K562 (cell line): ENCODE data around the gene FAM162B. TPM values are rescaled to one million over a fixed set of nuclear protein-coding genes. Genes with fewer than 3 reads are reported as not detected.

Experiments
- ATAC-seq: fragments of 200-7000 bp; cut with Tn5 transposase; 3 replicates; pipeline ENCODE4 v1.9.1; 2020; ENCODE audit warnings: moderate library complexity
- Bru-seq: library from RNA; stranded (reverse); fragments of 400-500 nt; gene quantifications from one replicate; lab custom pipeline; 2021; lab: Mats Ljungman, UMichigan
- BruChase-seq, 2 experiments: library from RNA; stranded (reverse); fragments of 400-500 nt; gene quantifications; one replicate each; lab custom pipeline; 2021; lab: Mats Ljungman, UMichigan
- BruUV-seq: library from RNA; stranded (reverse); fragments of 400-500 nt; replicated peaks from 2 replicates; lab custom pipeline; 2021; lab: Mats Ljungman, UMichigan
- CTCF ChIA-PET: fragments of 300-600 bp; formaldehyde crosslinking; extraction: SDS; loops from one replicate; lab custom pipeline; 2021; ENCODE audit warnings: low intra/inter-chr PET ratio; lab: Yijun Ruan, JAX
- POLR2A ChIA-PET: fragments of 300-600, 350-650 bp; sonication (Branson Sonifier 250); formaldehyde crosslinking; extraction: SDS; loops from one replicate; lab custom pipeline; 2021; ENCODE audit warnings: antibody characterized with exemption, inconsistent platforms; lab: Yijun Ruan, JAX
- DNase-seq, 4 experiments: peaks; one replicate each; pipeline versions ENCODE4 v3.0.0 to v3.0.0-alpha.2; 2011 to 2018; ENCODE audit warnings: low spot score in 3 of 4, mixed read lengths in 3 of 4; ENCODE audit errors: extremely low read depth in 1 of 4
- FAIRE-seq: peaks from 2 replicates; lab custom pipeline; 2011; peaks lifted over from hg19 to GRCh38; lab: Jason Lieb, UNC
- H2AFZ ChIP-seq: 2 replicates; pipeline ENCODE4 v1.6.0; 2011; ENCODE audit warnings: low read depth, low read length, control low read depth, inconsistent platforms
- H3K27ac ChIP-seq: fragments of 200-600 bp; 3 replicates; pipeline ENCODE4 v1.8.0; 2011; ENCODE audit warnings: low read depth, mild to moderate bottlenecking, control low read depth, inconsistent platforms, low read length, moderate library complexity, mixed read lengths; ENCODE audit errors: extremely low read depth
- H3K27me3 ChIP-seq, 2 experiments: fragments of 300-600 bp in 1 of 2; 2 replicates in 1 of 2; 3 replicates in 1 of 2; pipeline versions ENCODE4 v1.6.0 to v1.8.0; 2011; ENCODE audit warnings: inconsistent platforms in 2 of 2, low read length in 2 of 2, mild to moderate bottlenecking in 1 of 2, mixed read lengths in 1 of 2, moderate library complexity in 1 of 2; ENCODE audit not compliant: control insufficient read depth in 2 of 2, insufficient read depth in 2 of 2
- H3K36me3 ChIP-seq: fragments of 300-600 bp; 3 replicates; pipeline ENCODE4 v1.8.0; 2011; ENCODE audit warnings: mild to moderate bottlenecking, low read length, inconsistent platforms; ENCODE audit not compliant: control insufficient read depth, insufficient read depth
- H3K4me1 ChIP-seq, 2 experiments: fragments of 200-600 bp in 1 of 2; replicated peaks in 1 of 2; 2 replicates in 1 of 2; 3 replicates in 1 of 2; pipeline versions ENCODE4 v1.5.1 to v1.8.0; 2011; ENCODE audit warnings: inconsistent platforms in 2 of 2, low read length in 2 of 2, mild to moderate bottlenecking in 1 of 2, mixed read lengths in 1 of 2, moderate library complexity in 1 of 2; ENCODE audit not compliant: control insufficient read depth in 2 of 2, insufficient read depth in 2 of 2
- H3K4me2 ChIP-seq: 2 replicates; pipeline ENCODE4 v1.6.1; 2011; ENCODE audit warnings: low read length, control low read depth, inconsistent platforms, mixed read lengths; ENCODE audit not compliant: insufficient read depth
- H3K4me3 ChIP-seq: fragments of 200-600 bp; sonication (generic), shearing (Covaris generic); 2 replicates; pipeline ENCODE4 v1.5.1; 2016; ENCODE audit warnings: control low read depth, inconsistent platforms
- H3K79me2 ChIP-seq: fragments of 200-600 bp; 3 replicates; pipeline ENCODE4 v1.8.0; 2011; ENCODE audit warnings: low read length, inconsistent platforms; ENCODE audit not compliant: control insufficient read depth, insufficient read depth
- H3K9ac ChIP-seq, 2 experiments: 2 replicates each; pipeline versions ENCODE4 v1.6.0 to v1.6.1; 2011; ENCODE audit warnings: low read depth in 2 of 2, low read length in 2 of 2, control low read depth in 1 of 2, inconsistent platforms in 1 of 2, mild to moderate bottlenecking in 1 of 2, mixed read lengths in 1 of 2; ENCODE audit not compliant: insufficient read depth in 1 of 2
- H3K9me1 ChIP-seq: one replicate; pipeline ENCODE4 v1.6.0; 2011; ENCODE audit warnings: inconsistent platforms, mild to moderate bottlenecking, low read length, moderate library complexity; ENCODE audit not compliant: control insufficient read depth, insufficient read depth
- H3K9me3 ChIP-seq: replicated peaks from 2 replicates; pipeline ENCODE4 v1.5.1; 2011; ENCODE audit warnings: low read depth, low read length, inconsistent platforms; ENCODE audit not compliant: control insufficient read depth, insufficient read depth
- H4K20me1 ChIP-seq: replicated peaks from 2 replicates; pipeline ENCODE4 v1.6.1; 2011; ENCODE audit warnings: low read length, inconsistent platforms, mixed read lengths; ENCODE audit not compliant: control insufficient read depth, insufficient read depth
- RBM25 ChIP-seq: fragments of 200-400 bp; formaldehyde crosslinking; IDR thresholded peaks from 2 replicates; pipeline ENCODE4 v1.6.1; 2018; ENCODE audit warnings: low read length, low read depth, moderate library complexity; ENCODE audit not compliant: severe bottlenecking
- WGBS: fragments of 100-300 bp; shearing (Covaris generic); methylation state at CpG from one replicate; pipeline ENCODE4 v1.1.6; 2016; ENCODE audit warnings: low coverage, mixed read lengths; ENCODE audit not compliant: insufficient coverage; ENCODE audit errors: missing lambda C conversion rate; 5-methylcytosine and 5-hydroxymethylcytosine counted together
- in situ Hi-C: fragments of 300-500 bp; cut with MboI; formaldehyde crosslinking; loops from 4 replicates; pipeline ENCODE4 v1.15.0; 2018; ENCODE audit warnings: inconsistent platforms, mixed read lengths
- intact Hi-C: fragments of 100-400 bp; cut with micrococcal nuclease; formaldehyde crosslinking; loops from 2 replicates; pipeline ENCODE4 v1.14.2; 2022
- long read RNA-seq, 3 experiments: library from polyadenylated mRNA in 2 of 3; library from RNA in 1 of 3; unstranded in 2 of 3; stranded (forward) in 1 of 3; transcript quantifications; one replicate each; pipeline ENCODE4 v2.0.0, GENCODE V29; 2019 to 2022
- polyA minus RNA-seq, 3 experiments: library from RNA; depleted of rRNA, polyadenylated mRNA; stranded (reverse); fragments of >200 nt; gene quantifications; 2 replicates each; pipeline ENCODE4 v1.2.3, GENCODE V29; 2011
- polyA plus RNA-seq, 8 experiments: library from polyadenylated mRNA; depleted of rRNA in 4 of 8; stranded (reverse) in 5 of 8; unstranded in 3 of 8; fragments of >200 nt; fragmentation: Nextera tagmentation in 2 of 8; fragmentation: Illumina TruSeq in 1 of 8; extraction: Ambion mirVana in 2 of 8; extraction: Trizol in 1 of 8; gene quantifications; 2 replicates each; pipeline versions ENCODE4 v1.2.1 to v1.2.3, GENCODE V29; 2011 to 2014; ENCODE audit warnings: inconsistent platforms in 1 of 8, missing spikeins in 1 of 8
- total RNA-seq, 7 experiments: library from RNA; depleted of rRNA in 6 of 7; stranded (reverse); fragments of >200 nt in 6 of 7; fragmentation: Illumina TruSeq in 2 of 7; extraction: Trizol in 2 of 7; gene quantifications; 2 replicates each; pipeline versions ENCODE4 v1.2.1 to v1.2.3, GENCODE V29; 2011 to 2021; ENCODE audit warnings: low replicate concordance in 1 of 7
- TF ChIP-seq, protein P1 (sequence below): sonication (generic); formaldehyde crosslinking; IDR thresholded peaks from 2 replicates; pipeline ENCODE4 v1.8.1; 2023; ENCODE audit warnings: mild to moderate bottlenecking, missing genetic modification reagents

The FAM162B gene
- not detected in 2 replicates for total RNA-seq (2011; cell fraction: chromatin; rRNA removed; ENCODE audit: low replicate concordance)
- total RNA-seq (2011; cell fraction: nucleolus; rRNA removed), result not detected in 2 replicates
- total RNA-seq (2011; cell fraction: nucleoplasm; rRNA removed), result not detected in 2 replicates
- total RNA-seq (2014; rRNA removed) (not detected in 2 replicates), total RNA-seq (2014; rRNA removed; fragmentation: Illumina TruSeq; extraction: Trizol) (not detected in 2 replicates), total RNA-seq (2015; rRNA removed; fragmentation: Illumina TruSeq; extraction: Trizol) (not detected in 2 replicates), total RNA-seq (2021) (not detected in 2 replicates), polyA plus RNA-seq (2011; rRNA removed) (not detected in 2 replicates), polyA plus RNA-seq (2014; fragmentation: Illumina TruSeq; extraction: Trizol) (not detected in 2 replicates), polyA plus RNA-seq (2014; fragmentation: Nextera tagmentation; extraction: Ambion mirVana) (not detected), polyA plus RNA-seq (2014; rRNA removed) (not detected in 2 replicates), polyA minus RNA-seq (2011; rRNA and poly(A)+ RNA removed) (not detected in 2 replicates), Bru-seq, nascent RNA (not detected), BruChase-seq, experiment 1, labeled RNA remaining after a 2-hour chase (not detected), BruChase-seq, experiment 2, labeled RNA remaining after a 6-hour chase (not detected)
- polyA plus RNA-seq (2011; cell fraction: cytosol; rRNA removed), result not detected in 2 replicates
- not detected in 2 replicates for polyA plus RNA-seq (2011; cell fraction: nucleus; rRNA removed)
- not detected in 2 replicates for polyA plus RNA-seq (2012)
- polyA minus RNA-seq (2011; cell fraction: cytosol; rRNA and poly(A)+ RNA removed), result not detected in 2 replicates
- polyA minus RNA-seq (2011; cell fraction: nucleus; rRNA and poly(A)+ RNA removed), result not detected in 2 replicates
- long read RNA-seq, experiment 1, result 0 reads
- long read RNA-seq, experiment 2, result 0 reads
- long read RNA-seq, experiment 3, result 0 reads

- Histone ChIP-seq H3K4me1 (peaks cover 0 to 4% of the 10 kb centered on the region in 2 experiments; a peak in 1 of 5 replicates), H3K4me3 (no peak within 1 kb of the TSS), H3K27me3 (no peaks in the 10 kb centered on the region), H4K20me1 (no peaks in the 10 kb centered on the region), H3K9me1 (no peaks in the 10 kb centered on the region), H3K27ac (no peak within 1 kb of the TSS), H3K79me2 (no peaks in the 10 kb centered on the region), H3K4me2 (no peak within 1 kb of the TSS), H3K9ac (no peak within 1 kb of the TSS), H3K36me3 (no peaks in the 10 kb centered on the region), H3K9me3 (no peaks in the 10 kb centered on the region), H2AFZ (no peak within 1 kb of the TSS)
- TF ChIP-seq, protein P1, sequence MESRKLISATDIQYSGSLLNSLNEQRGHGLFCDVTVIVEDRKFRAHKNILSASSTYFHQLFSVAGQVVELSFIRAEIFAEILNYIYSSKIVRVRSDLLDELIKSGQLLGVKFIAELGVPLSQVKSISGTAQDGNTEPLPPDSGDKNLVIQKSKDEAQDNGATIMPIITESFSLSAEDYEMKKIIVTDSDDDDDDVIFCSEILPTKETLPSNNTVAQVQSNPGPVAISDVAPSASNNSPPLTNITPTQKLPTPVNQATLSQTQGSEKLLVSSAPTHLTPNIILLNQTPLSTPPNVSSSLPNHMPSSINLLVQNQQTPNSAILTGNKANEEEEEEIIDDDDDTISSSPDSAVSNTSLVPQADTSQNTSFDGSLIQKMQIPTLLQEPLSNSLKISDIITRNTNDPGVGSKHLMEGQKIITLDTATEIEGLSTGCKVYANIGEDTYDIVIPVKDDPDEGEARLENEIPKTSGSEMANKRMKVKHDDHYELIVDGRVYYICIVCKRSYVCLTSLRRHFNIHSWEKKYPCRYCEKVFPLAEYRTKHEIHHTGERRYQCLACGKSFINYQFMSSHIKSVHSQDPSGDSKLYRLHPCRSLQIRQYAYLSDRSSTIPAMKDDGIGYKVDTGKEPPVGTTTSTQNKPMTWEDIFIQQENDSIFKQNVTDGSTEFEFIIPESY (CRISPR knock-in tag), result peak; percentile 48
- no peak for TF ChIP-seq RBM25
- DNase-seq (no peak), ATAC-seq (no peak), FAIRE-seq (no peak)
- CTCF ChIA-PET, result no interaction called here
- in situ Hi-C loops (no loop called here), intact Hi-C loops (no loop called here)
- WGBS, result 82% methylated on average over 47 of the region's 89 CpGs
- no TSS peak for BruUV-seq
- POLR2A ChIA-PET, result no interaction called here
Observed at GRCh38 chr6:116764961-116765841, at the start of gene FAM162B. Gene FAM162B (minus strand): TSS chr6:116765719. CDS start chr6:116765576, 143 bp downstream.
